Renal pelvis (tissue), 4 donors: Measurements from ENCODE around the gene MRPS6. TPM values are rescaled to one million over a fixed set of nuclear protein-coding genes. Genes with fewer than 3 reads are reported as not detected.

Source experiments
- DNase-seq: peaks from one replicate; pipeline ENCODE4 v3.0.0-alpha.2; 2013
- polyA plus RNA-seq, 3 donors: library from polyadenylated mRNA; unstranded; fragments of 120-200 nt; gene quantifications; one replicate each; pipeline ENCODE4 v1.2.1, GENCODE V29; 2013; ENCODE audit not compliant: insufficient read length in 3 of 3

Gene MRPS6
- polyA plus RNA-seq, 3 donors = 110 to 125 (median 124) TPM

DNA sequence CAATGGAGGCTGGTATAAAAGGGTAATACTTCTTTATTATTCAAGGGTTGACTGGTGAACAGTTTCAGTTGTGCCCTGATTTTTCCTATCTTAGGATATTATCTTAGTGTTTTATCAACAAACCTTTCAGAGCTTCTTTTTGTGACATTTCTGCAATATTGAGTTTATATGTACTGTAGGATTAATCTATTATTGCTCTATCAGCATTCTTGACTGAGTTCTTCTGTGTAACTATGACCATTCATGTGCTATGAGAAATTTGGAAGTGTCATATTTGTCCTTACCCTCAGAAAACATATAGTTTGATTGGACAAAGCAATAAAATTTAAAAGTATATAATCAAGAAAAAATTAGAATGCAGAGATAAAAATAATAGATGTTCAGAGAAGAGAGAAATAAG lies 25.5 kb upstream of the MRPS6 start:
- no peak for DNase-seq

- DNase-seq = no peak
These were observed 21.2 kb upstream of the MRPS6 start for GRCh38 chr21:34052171-34052570.

DNA sequence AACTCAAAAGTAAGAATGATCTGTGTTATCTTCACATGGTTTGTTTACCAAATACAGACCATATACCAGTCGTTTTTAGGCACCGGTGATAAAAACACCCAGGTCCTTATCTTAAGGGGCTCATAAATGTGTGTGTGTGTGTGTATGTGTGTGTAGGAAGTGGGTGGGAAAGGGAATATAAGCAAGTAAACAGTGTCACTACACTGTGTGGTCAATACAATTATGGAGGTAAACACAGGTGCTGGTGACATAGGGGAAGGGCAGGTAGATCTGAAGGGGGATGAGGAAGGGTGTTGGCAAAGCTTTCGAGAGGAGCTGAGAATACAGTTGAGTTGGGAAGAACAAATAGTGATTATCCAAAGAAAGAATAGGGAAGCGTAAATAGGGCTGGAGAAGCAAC lies 19.1 kb upstream of the MRPS6 start:
- DNase-seq = no peak

DNA sequence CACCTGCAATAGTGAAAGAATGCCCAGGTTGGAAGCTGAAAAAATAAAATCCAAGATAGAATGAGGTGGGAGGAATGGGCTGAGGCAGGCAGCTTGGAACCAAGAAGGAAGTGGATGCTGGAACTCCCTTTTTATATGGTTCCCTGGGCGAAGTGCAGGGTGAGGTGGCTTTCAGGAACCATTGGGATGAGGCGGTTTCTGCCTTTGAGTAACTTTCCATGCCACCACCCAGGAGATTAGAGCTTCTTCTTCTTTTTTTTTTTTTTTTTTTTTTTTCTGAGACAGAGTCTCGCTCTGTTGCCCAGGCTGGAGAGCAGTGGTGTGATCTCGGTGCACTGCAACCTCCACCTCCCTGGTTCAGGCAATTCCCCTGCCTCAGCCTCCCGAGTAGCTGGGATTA lies 17.8 kb upstream of the MRPS6 start:
- no peak for DNase-seq

DNA sequence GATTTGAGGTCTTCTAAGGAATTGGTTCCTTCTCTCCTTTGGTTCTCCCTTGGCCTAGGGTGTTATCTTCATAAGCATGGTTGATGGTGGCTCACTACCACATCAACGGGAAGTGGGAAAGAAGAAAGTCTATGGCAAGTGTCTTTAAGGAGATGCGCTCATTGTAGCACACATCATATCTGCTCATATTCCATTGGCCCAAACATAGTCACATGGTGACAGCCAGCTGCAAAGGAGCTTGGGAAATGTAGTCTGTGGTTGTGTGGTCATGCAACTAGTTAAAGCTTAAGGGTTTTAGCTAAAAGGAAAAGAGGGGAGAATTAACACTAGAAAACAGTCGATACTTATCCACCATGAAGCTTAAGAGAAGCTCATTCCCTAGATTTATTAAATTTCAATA lies 11.4 kb upstream of the MRPS6 start:
- no peak for DNase-seq

DNA sequence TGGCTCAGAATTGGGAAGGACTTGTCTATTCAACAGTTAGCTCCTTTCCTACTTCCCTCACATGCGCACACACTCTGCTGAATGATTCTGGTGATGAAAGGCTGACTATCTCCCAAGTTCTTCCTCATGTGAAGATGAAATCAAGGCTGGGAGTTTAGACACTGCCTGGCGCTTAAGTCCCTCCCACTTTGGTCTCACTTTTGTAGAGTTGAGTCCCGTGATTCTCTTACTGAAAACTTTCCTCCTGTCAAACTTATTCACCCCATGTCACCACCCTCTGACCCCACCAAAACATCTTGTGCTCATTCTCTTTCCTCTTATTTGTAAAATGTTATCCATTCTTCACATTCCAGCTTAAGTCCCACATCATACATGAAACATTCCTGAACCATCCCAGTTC lies 8.4 kb upstream of the MRPS6 start:
- DNase-seq = no peak

- no peak for DNase-seq
These were observed 1.7 kb upstream of the MRPS6 start for GRCh38 chr21:34071683-34072082.

DNA sequence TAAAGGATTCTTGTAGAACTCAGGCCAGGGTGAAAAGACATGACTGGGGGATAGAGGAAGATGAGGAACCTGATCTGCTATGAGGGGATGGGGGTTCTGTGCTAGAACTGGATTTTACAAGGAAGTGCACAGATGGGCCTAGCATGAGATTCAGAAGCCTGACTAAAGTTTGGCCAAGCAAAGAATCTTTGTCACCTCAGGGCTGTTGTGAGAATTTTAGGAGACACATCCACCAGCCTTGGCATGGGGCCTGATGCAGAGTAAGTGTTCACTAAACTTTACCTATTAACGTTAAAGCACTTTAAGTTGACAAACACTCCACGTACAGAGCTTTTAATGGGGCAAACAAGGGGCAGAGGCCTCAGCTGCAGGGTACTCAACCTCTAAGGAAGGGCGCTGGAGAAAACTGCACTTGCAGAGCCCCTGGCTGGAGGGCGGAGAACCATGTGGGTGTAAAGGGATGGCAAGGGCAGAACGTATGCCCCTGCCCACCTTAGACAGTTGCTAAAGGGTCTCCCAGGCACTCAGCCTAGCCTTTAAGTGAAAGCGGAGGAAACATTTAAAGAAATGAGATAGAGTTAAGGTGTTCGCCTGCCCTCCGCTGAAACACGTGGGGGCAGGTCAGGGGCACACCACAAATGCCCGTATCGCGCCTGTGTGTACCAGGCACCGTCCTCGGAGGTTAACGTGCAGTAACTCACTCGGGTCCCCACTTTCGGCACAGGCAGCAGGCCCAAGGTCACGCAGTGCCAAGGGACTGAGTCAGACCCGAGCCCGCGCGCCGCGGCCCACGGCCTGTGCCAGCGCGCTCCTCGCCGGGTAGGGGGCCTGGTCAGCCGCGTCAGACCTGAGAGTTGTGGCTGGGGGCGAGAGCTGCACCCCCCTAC lies 990 bp upstream of the MRPS6 start:
- no peak for DNase-seq

DNA sequence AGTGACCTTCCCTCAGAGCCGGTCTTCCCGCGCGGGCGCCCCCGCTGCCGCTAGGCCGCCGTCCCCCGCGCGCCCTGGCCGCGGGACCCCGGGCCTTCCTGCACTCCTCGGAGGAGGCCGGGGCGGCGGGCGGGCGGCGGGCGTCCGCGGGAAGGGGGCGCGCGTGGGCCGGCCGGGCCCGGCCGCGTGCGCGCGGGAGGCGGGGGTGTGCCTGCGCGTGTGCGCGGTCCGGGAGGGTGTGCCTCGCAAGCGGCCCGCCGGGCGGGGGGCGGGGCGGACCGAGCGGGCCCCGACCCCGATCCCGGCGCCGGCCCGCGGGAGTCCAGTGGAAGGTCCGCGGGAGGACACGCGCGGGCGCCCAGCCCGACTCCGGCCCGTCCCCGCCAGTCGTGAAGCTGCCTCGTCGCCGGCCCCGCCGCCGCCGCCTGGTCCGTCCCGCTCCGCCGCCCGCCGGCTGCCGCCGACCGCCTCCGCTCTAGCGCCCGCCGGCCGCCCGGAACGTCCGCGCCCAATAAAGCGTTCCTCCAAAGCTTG lies 438 bp downstream of the MRPS6 start:
- DNase-seq = peak; percentile 21

GRCh38 chr21:34074283-34075090 lies 1.1 kb downstream of the MRPS6 start:
- peak; percentile 36 for DNase-seq

DNA sequence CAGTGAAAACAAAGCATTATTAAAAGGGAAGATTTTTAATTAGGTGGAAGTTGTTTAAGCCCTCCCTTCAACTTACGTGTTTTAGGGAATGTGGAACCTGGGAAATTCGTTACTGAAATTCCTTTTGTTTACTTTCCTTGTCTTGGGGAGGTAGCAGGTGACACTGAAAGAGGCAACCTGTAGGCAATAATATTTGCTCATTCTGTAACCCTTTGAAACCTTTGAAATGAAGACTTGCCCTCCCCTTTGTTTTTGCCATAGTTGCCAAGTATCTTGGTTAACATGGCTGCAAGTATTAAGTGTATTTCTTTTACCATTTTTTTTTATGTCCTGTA lies 1.7 kb downstream of the MRPS6 start:
- DNase-seq = no peak

GRCh38 chr21:34075760-34076660 lies 2.6 kb downstream of the MRPS6 start:
- no peak for DNase-seq

DNA sequence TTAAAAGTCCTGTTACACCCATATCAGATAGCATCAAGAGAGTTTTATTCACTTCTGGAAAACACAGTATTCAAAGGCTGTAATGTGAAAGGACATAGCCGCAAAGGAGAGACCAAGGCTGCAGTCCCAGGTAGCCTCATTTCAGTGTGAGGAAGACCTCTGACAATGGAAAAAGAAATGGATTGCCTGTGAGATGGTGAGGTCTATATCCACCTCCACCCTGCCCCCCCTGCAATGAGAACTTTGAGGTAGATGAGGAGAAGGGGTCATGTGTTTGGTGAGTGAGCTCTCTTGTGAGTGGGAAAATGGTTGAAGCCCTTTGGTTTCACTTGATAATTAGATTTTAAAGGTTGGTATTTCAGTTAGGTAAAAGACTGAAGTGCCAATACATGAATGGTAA lies 3.5 kb downstream of the MRPS6 start:
- DNase-seq = no peak

GRCh38 chr21:34077888-34078287 lies 4.5 kb downstream of the MRPS6 start:
- no peak for DNase-seq

- DNase-seq = no peak
These were observed 5.5 kb downstream of the MRPS6 start for GRCh38 chr21:34078915-34079314.

DNA sequence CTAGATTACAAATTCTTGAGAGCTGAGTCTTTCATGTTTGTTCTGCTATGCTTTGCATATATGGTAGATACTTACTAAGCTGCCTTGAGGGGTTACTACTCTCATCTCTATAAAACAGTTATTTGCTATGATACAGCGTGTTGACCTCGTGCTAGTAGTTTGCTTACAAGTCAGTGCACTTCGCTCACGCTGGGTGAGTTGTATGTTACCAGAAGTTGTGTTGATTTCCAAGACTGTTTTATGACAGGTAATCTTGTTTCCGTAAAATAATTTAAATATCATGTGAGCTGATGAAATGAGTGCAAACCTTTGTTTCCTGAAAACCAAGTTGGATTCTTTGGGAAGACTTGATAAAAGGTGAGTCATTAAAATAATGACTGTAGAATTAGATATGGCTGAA lies 7.3 kb downstream of the MRPS6 start:
- no peak for DNase-seq

- no peak for DNase-seq
These were observed 9.4 kb downstream of the MRPS6 start for GRCh38 chr21:34082769-34083168.

- no peak for DNase-seq
These were observed 10.0 kb downstream of the MRPS6 start for GRCh38 chr21:34083357-34083756.

GRCh38 chr21:34085129-34085528 lies 11.8 kb downstream of the MRPS6 start:
- no peak for DNase-seq

DNA sequence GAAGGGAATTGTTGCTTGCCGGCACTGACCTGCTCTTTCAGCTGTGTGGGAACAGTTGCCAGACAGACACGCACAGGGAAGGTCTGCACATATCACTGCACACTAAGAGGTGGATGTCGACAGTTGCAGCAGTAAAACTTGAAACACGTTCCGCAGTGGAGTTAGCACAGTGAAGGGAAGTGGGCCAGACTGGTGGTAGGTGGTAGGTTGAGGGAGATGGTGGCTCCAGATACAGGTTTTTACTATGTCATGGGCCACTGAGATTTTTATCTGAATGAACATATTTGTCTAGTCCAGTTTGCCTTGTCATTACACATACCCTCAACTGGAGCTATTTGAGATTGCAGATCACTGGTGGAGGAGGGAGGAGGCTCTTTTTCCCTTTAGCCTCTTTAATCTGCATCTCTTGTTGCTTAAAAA lies 13.5 kb downstream of the MRPS6 start:
- no peak for DNase-seq

DNA sequence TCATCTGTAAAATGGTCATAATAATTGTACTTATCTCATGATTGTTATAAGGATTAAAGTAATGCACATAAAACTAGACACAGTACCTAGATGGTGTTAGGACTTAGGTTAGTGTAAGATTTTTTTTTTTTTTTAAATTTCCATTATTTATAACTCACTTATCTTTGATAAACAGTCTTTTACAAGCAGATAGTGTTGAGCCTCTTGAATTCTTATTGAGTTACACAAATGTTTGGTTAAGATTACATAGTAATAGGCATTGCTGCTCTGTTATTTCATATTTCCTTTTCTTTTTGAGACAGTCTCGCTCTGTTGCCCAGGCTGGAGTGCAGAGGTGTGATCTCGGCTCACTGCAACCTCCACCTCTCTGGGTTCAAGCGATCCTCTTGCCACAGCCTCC lies 15.4 kb downstream of the MRPS6 start:
- DNase-seq = no peak

- no peak for DNase-seq
These were observed 17.7 kb downstream of the MRPS6 start for GRCh38 chr21:34091032-34091431.
